IMR-90 (cell line): Measurements from ENCODE around the gene ITFG1. TPM values are rescaled to one million over a fixed set of nuclear protein-coding genes. Genes with fewer than 3 reads are reported as not detected.

Source experiments
- ATAC-seq: fragments of 200-7000 bp; cut with Tn5 transposase; 2 replicates; pipeline ENCODE4 v1.9.1; 2020; ENCODE audit warnings: low read depth, mild to moderate bottlenecking, moderate library complexity
- BruUV-seq: library from RNA; stranded (reverse); fragments of 400-500 nt; replicated peaks from 2 replicates; lab custom pipeline; 2021; lab: Mats Ljungman, UMichigan
- CTCF ChIA-PET: fragments of 300-600 bp; formaldehyde crosslinking; extraction: SDS; loops from one replicate; lab custom pipeline; 2021; ENCODE audit warnings: antibody characterized with exemption; lab: Yijun Ruan, JAX
- POLR2A ChIA-PET: fragments of 300-600 bp; sonication (Branson Sonifier 250); formaldehyde crosslinking; loops from one replicate; lab custom pipeline; 2022; ENCODE audit warnings: antibody characterized with exemption; ENCODE audit not compliant: unreplicated experiment; lab: Charles Lee
- DNase-seq: peaks from one replicate; pipeline ENCODE4 v3.0.0; 2013
- H2AFZ ChIP-seq: replicated peaks from 2 replicates; pipeline ENCODE3; 2013; ENCODE audit warnings: low read length, mild to moderate bottlenecking; ENCODE audit not compliant: poor library complexity
- H2AK5ac ChIP-seq: 2 replicates; pipeline ENCODE4 v1.6.1; 2013; ENCODE audit warnings: low read depth, low read length, inconsistent platforms
- H2AK9ac ChIP-seq: replicated peaks from 2 replicates; pipeline ENCODE3; 2013; ENCODE audit warnings: mild to moderate bottlenecking, low read depth, low read length, moderate library complexity; ENCODE audit not compliant: poor library complexity
- H2BK120ac ChIP-seq: 2 replicates; pipeline ENCODE4 v1.6.1; 2013; ENCODE audit warnings: low read depth, low read length, inconsistent platforms
- H2BK15ac ChIP-seq: 3 replicates; pipeline ENCODE4 v1.6.1; 2013; ENCODE audit warnings: low read depth, low read length, inconsistent platforms
- H2BK20ac ChIP-seq: 2 replicates; pipeline ENCODE4 v1.6.1; 2013; ENCODE audit warnings: low read depth, mild to moderate bottlenecking, inconsistent platforms, low read length, moderate library complexity
- H2BK5ac ChIP-seq: 2 replicates; pipeline ENCODE4 v1.6.1; 2013; ENCODE audit warnings: mild to moderate bottlenecking, low read depth, low read length, inconsistent platforms; ENCODE audit not compliant: poor library complexity, severe bottlenecking
- H3K14ac ChIP-seq: replicated peaks from 2 replicates; pipeline ENCODE4 v1.6.1; 2013; ENCODE audit warnings: low read depth, low read length, inconsistent platforms
- H3K18ac ChIP-seq: 2 replicates; pipeline ENCODE4 v1.6.1; 2013; ENCODE audit warnings: low read depth, low read length, control low read depth
- H3K23ac ChIP-seq: 2 replicates; pipeline ENCODE4 v1.6.1; 2013; ENCODE audit warnings: low read depth, low read length, inconsistent platforms
- H3K27ac ChIP-seq: 2 replicates; pipeline ENCODE4 v1.5.1; 2013; ENCODE audit warnings: mild to moderate bottlenecking, control low read depth, low read length; ENCODE audit not compliant: insufficient read depth
- H3K27me3 ChIP-seq: 2 replicates; pipeline ENCODE4 v1.6.1; 2013; ENCODE audit warnings: low read length; ENCODE audit not compliant: control insufficient read depth, insufficient read depth
- H3K36me3 ChIP-seq: 2 replicates; pipeline ENCODE4 v1.6.1; 2013; ENCODE audit warnings: low read length, mixed read lengths; ENCODE audit not compliant: control insufficient read depth, insufficient read depth
- H3K4ac ChIP-seq: 2 replicates; pipeline ENCODE4 v1.6.1; 2013; ENCODE audit warnings: low read depth, low read length, inconsistent platforms
- H3K4me1 ChIP-seq: 2 replicates; pipeline ENCODE4 v1.6.1; 2013; ENCODE audit warnings: low read length, mixed read lengths; ENCODE audit not compliant: control insufficient read depth, insufficient read depth
- H3K4me2 ChIP-seq: 2 replicates; pipeline ENCODE4 v1.6.1; 2013; ENCODE audit warnings: low read depth, mild to moderate bottlenecking, control low read depth, low read length, moderate library complexity
- H3K4me3 ChIP-seq: 2 replicates; pipeline ENCODE4 v1.5.1; 2013; ENCODE audit warnings: low read depth, mild to moderate bottlenecking, control low read depth, low read length, moderate library complexity; ENCODE audit not compliant: insufficient read depth
- H3K56ac ChIP-seq: 2 replicates; pipeline ENCODE4 v1.6.1; 2013; ENCODE audit warnings: low read length, inconsistent platforms; ENCODE audit not compliant: insufficient read depth; ENCODE audit errors: extremely low read depth
- H3K79me1 ChIP-seq, 2 experiments: 2 replicates each; pipeline ENCODE4 v1.6.1; 2013; ENCODE audit warnings: low read length in 2 of 2, inconsistent platforms in 1 of 2, low read depth in 1 of 2
- H3K9ac ChIP-seq: 2 replicates; pipeline ENCODE4 v1.6.1; 2013; ENCODE audit warnings: low read depth, low read length, control low read depth
- H3K9me1 ChIP-seq: 2 replicates; pipeline ENCODE4 v1.6.1; 2013; ENCODE audit warnings: low read length, inconsistent platforms; ENCODE audit not compliant: insufficient read depth
- H3K9me3 ChIP-seq: 2 replicates; pipeline ENCODE4 v1.6.1; 2013; ENCODE audit warnings: low read length; ENCODE audit not compliant: control insufficient read depth, insufficient read depth
- H4K20me1 ChIP-seq: 2 replicates; pipeline ENCODE4 v1.6.1; 2013; ENCODE audit warnings: low read length, inconsistent platforms; ENCODE audit not compliant: insufficient read depth
- H4K5ac ChIP-seq: 2 replicates; pipeline ENCODE4 v1.6.1; 2013; ENCODE audit warnings: mild to moderate bottlenecking, low read depth, low read length, control low read depth
- H4K8ac ChIP-seq, 2 experiments: 2 replicates each; pipeline ENCODE4 v1.6.1; 2013; ENCODE audit warnings: low read depth in 2 of 2, low read length in 2 of 2, control low read depth in 1 of 2, inconsistent platforms in 1 of 2
- H4K91ac ChIP-seq: 2 replicates; pipeline ENCODE4 v1.6.1; 2013; ENCODE audit warnings: low read depth, low read length, inconsistent platforms; ENCODE audit not compliant: insufficient read depth
- BHLHE40 ChIP-seq: fragments of 150-350 bp; IDR thresholded peaks from 2 replicates; pipeline ENCODE4 v1.6.1; 2016; ENCODE audit warnings: mild to moderate bottlenecking, low read depth, low read length
- CEBPB ChIP-seq: IDR thresholded peaks from 2 replicates; pipeline ENCODE4 v1.6.1; 2012; ENCODE audit warnings: low read depth, low read length, improper control_type of control experiment
- CHD1 ChIP-seq: IDR thresholded peaks from 2 replicates; pipeline ENCODE4 v1.6.1; 2012; ENCODE audit warnings: low read depth, low read length, improper control_type of control experiment
- CTCF ChIP-seq: conservative IDR thresholded peaks from 2 replicates; pipeline ENCODE4 v1.5.1; 2012; ENCODE audit warnings: mild to moderate bottlenecking, low read depth, low read length, improper control_type of control experiment
- ELK1 ChIP-seq: fragments of 150-350 bp; IDR thresholded peaks from 2 replicates; pipeline ENCODE4 v1.6.1; 2016; ENCODE audit warnings: low read depth, mild to moderate bottlenecking, low read length, moderate library complexity, borderline replicate concordance
- FOS ChIP-seq: fragments of 150-350 bp; IDR thresholded peaks from 2 replicates; pipeline ENCODE4 v1.6.1; 2016; ENCODE audit warnings: low read depth, low read length
- MAFK ChIP-seq: IDR thresholded peaks from 2 replicates; pipeline ENCODE4 v1.6.1; 2012; ENCODE audit warnings: low read depth, low read length, improper control_type of control experiment
- MAZ ChIP-seq: IDR thresholded peaks from 2 replicates; pipeline ENCODE4 v1.6.1; 2012; ENCODE audit warnings: low read depth, mild to moderate bottlenecking, low read length, improper control_type of control experiment, moderate library complexity, borderline replicate concordance
- MXI1 ChIP-seq: IDR thresholded peaks from 2 replicates; pipeline ENCODE4 v1.6.1; 2012; ENCODE audit warnings: low read depth, mild to moderate bottlenecking, low read length, moderate library complexity, borderline replicate concordance
- POLR2A ChIP-seq: IDR thresholded peaks from 2 replicates; pipeline ENCODE4 v1.6.1; 2012; ENCODE audit warnings: mild to moderate bottlenecking, low read depth, low read length
- RAD21 ChIP-seq: IDR thresholded peaks from 2 replicates; pipeline ENCODE4 v1.6.1; 2012; ENCODE audit warnings: low read length, improper control_type of control experiment
- RCOR1 ChIP-seq: IDR thresholded peaks from 2 replicates; pipeline ENCODE4 v1.6.1; 2012; ENCODE audit warnings: mild to moderate bottlenecking, low read length, improper control_type of control experiment; ENCODE audit not compliant: insufficient replicate concordance
- RFX5 ChIP-seq: IDR thresholded peaks from 2 replicates; pipeline ENCODE4 v1.8.0; 2012; ENCODE audit warnings: low read depth, mild to moderate bottlenecking, low read length, moderate library complexity
- SMC3 ChIP-seq: fragments of 150-350 bp; IDR thresholded peaks from 2 replicates; pipeline ENCODE4 v1.6.1; 2016; ENCODE audit warnings: low read depth, mild to moderate bottlenecking, antibody characterized with exemption, low read length, moderate library complexity
- USF2 ChIP-seq: fragments of 150-350 bp; IDR thresholded peaks from 2 replicates; pipeline ENCODE4 v1.6.1; 2017; ENCODE audit warnings: mild to moderate bottlenecking, antibody characterized with exemption, low read length, low read depth
- WGBS, 2 experiments: methylation state at CpG; one replicate each; pipeline versions ENCODE4 v1.1.5 to v1.1.7; 2013; ENCODE audit warnings: missing lambda C conversion rate in 2 of 2; ENCODE audit not compliant: insufficient read length in 1 of 2; ENCODE audit errors: extremely low coverage in 2 of 2; 5-methylcytosine and 5-hydroxymethylcytosine counted together
- dilution Hi-C: fragments of 300-500 bp; cut with HindIII; formaldehyde crosslinking; loops from one replicate; pipeline ENCODE4 v1.14.3; 2018; ENCODE audit warnings: low sequenced_read_pairs; ENCODE audit not compliant: unreplicated experiment
- in situ Hi-C: fragments of 300-500 bp; cut with MboI; formaldehyde crosslinking; loops from 3 replicates; pipeline ENCODE4 v1.14.3; 2019; ENCODE audit warnings: low sequenced_read_pairs, inconsistent platforms, mixed read lengths
- intact Hi-C: fragments of 100-400 bp; cut with micrococcal nuclease; formaldehyde crosslinking; loops from 2 replicates; pipeline ENCODE4 v1.10.0; 2022
- polyA plus RNA-seq, 3 experiments: library from polyadenylated mRNA; depleted of rRNA; stranded (reverse); fragments of >200 nt; gene quantifications; 2 replicates each; pipeline ENCODE4 v1.2.3, GENCODE V29; 2012; ENCODE audit warnings: low replicate concordance in 1 of 3
- total RNA-seq: library from RNA; depleted of rRNA; stranded (reverse); fragments of >200 nt; gene quantifications from 2 replicates; pipeline ENCODE4 v1.2.3, GENCODE V29; 2012

Gene ITFG1
- total and polyA plus RNA-seq, 2 of the 4 experiments (the other 2 are of a cell fraction): 54.3 to 60.4 TPM

GRCh38 chr16:47371271-47372014 is 89.4 kb downstream of the ITFG1 start:
- H3K27ac ChIP-seq: no peak overlapping the region
- H4K5ac ChIP-seq: no peak overlapping the region
- H3K4me2 ChIP-seq: no peak overlapping the region
- ChIA-PET CTCF (no interaction called here), POLR2A (no interaction called here)
- H2AK5ac ChIP-seq: no peak overlapping the region
- H3K9ac ChIP-seq: no peak overlapping the region
- no peak overlapping the region for H4K91ac ChIP-seq
- peaks cover 5% of the 10 kb centered on the region for H3K36me3 ChIP-seq
- no peak overlapping the region for H2BK120ac ChIP-seq
- H4K20me1 ChIP-seq: no peaks in the 10 kb centered on the region
- H2BK15ac ChIP-seq: no peak overlapping the region
- H3K23ac ChIP-seq: no peak overlapping the region
- H3K4ac ChIP-seq: no peak overlapping the region
- ATAC-seq: no peak
- WGBS, 2 experiments: 100% methylated on average over 1 of the region's 5 CpGs; no CpG with 5 or more reads in 1 of the 2 experiments
- no peak overlapping the region for H3K4me3 ChIP-seq
- peaks cover 1% of the 10 kb centered on the region; the same call in 1 of the 2 replicates for H3K9me3 ChIP-seq
- H3K18ac ChIP-seq: no peak overlapping the region
- no peak overlapping the region for H4K8ac ChIP-seq
- in situ Hi-C loops: no loop called here
- no peak overlapping the region for H3K56ac ChIP-seq
- peaks cover 2% of the 10 kb centered on the region; the same call in 1 of the 2 replicates for H3K4me1 ChIP-seq
- H2AFZ ChIP-seq: no peak overlapping the region
- no peaks in the 10 kb centered on the region; a peak in 2 of 4 replicates for H3K79me1 ChIP-seq
- no peak overlapping the region for H2AK9ac ChIP-seq
- H3K14ac ChIP-seq: no peak overlapping the region
- H3K27me3 ChIP-seq: no peaks in the 10 kb centered on the region
- dilution Hi-C loops: no loop called here
- intact Hi-C loops: no loop called here
- no peak for DNase-seq
- H2BK5ac ChIP-seq: no peak overlapping the region
- peaks cover 3% of the 10 kb centered on the region; the same call in 1 of the 2 replicates for H3K9me1 ChIP-seq
- BruUV-seq: no TSS peak
- no peak overlapping the region for H2BK20ac ChIP-seq
- no peak for TF ChIP-seq FOS
- TF ChIP-seq CTCF: no peak
- no peak for TF ChIP-seq RCOR1
- no peak for TF ChIP-seq BHLHE40
- no peak for TF ChIP-seq POLR2A
- TF ChIP-seq CHD1: no peak
- no peak for TF ChIP-seq SMC3
- TF ChIP-seq MAZ: no peak
- TF ChIP-seq RFX5: no peak
- TF ChIP-seq RAD21: no peak
- no peak for TF ChIP-seq CEBPB
- no peak for TF ChIP-seq MXI1
- TF ChIP-seq ELK1: no peak
- no peak for TF ChIP-seq MAFK
- TF ChIP-seq USF2: no peak
